Endothelial cell of umbilical vein (primary cell): Measurements from ENCODE around the gene PSTK. TPM values are rescaled to one million over a fixed set of nuclear protein-coding genes. Genes with fewer than 3 reads are reported as not detected.

Experiments used
- BruUV-seq: library from RNA; stranded (reverse); fragments of 400-500 nt; replicated peaks from 2 replicates; lab custom pipeline; 2021; lab: Mats Ljungman, UMichigan
- CTCF ChIA-PET: fragments of 300-600, 350-600 bp; sonication (Branson Sonifier 250); formaldehyde crosslinking; loops from one replicate; lab custom pipeline; 2021; ENCODE audit warnings: antibody characterized with exemption, inconsistent platforms; lab: Charles Lee
- POLR2A ChIA-PET: fragments of 300-600, 350-600 bp; sonication (Branson Sonifier 250); formaldehyde crosslinking; loops from one replicate; lab custom pipeline; 2021; ENCODE audit warnings: antibody characterized with exemption, inconsistent platforms; lab: Charles Lee
- DNase-seq: peaks from one replicate; pipeline ENCODE4 v3.0.0-alpha.2; 2011; ENCODE audit warnings: low read depth, low spot score
- FAIRE-seq: peaks from 2 replicates; lab custom pipeline; 2011; peaks lifted over from hg19 to GRCh38; lab: Jason Lieb, UNC
- H2AFZ ChIP-seq: 2 replicates; pipeline ENCODE4 v1.6.0; 2012; ENCODE audit warnings: low read depth, low read length, control low read depth, inconsistent platforms
- H3K27ac ChIP-seq: 2 replicates; pipeline ENCODE4 v1.5.1; 2011; ENCODE audit warnings: low read depth, mild to moderate bottlenecking, control low read depth, low read length, moderate library complexity; ENCODE audit not compliant: insufficient read depth
- H3K27me3 ChIP-seq, 2 experiments: 2 replicates each; pipeline versions ENCODE4 v1.6.0 to v1.6.1; 2011; ENCODE audit warnings: low read length in 2 of 2, mixed read lengths in 1 of 2; ENCODE audit not compliant: control insufficient read depth in 2 of 2, insufficient read depth in 2 of 2
- H3K36me3 ChIP-seq, 2 experiments: 2 replicates in 1 of 2; 3 replicates in 1 of 2; pipeline ENCODE4 v1.5.1; 2011; ENCODE audit warnings: low read length in 2 of 2, mild to moderate bottlenecking in 1 of 2, moderate library complexity in 1 of 2; ENCODE audit not compliant: control insufficient read depth in 2 of 2, insufficient read depth in 2 of 2; ENCODE audit errors: extremely low read depth in 1 of 2
- H3K4me1 ChIP-seq: 3 replicates; pipeline ENCODE4 v1.5.1; 2011; ENCODE audit warnings: mild to moderate bottlenecking, low read length; ENCODE audit not compliant: control insufficient read depth, insufficient read depth; ENCODE audit errors: extremely low read depth
- H3K4me2 ChIP-seq: 2 replicates; pipeline ENCODE4 v1.6.1; 2011; ENCODE audit warnings: low read length, control low read depth, mixed read lengths; ENCODE audit not compliant: insufficient read depth
- H3K4me3 ChIP-seq, 3 experiments: fragments of 200-600 bp in 1 of 3; sonication (generic), shearing (Covaris generic) in 1 of 3; replicated peaks in 1 of 3; 2 replicates each; pipeline ENCODE4 v1.5.1; 2011 to 2016; ENCODE audit warnings: control low read depth in 3 of 3, low read length in 3 of 3, mild to moderate bottlenecking in 2 of 3, inconsistent platforms in 1 of 3, low read depth in 1 of 3, moderate library complexity in 1 of 3; ENCODE audit not compliant: insufficient read depth in 1 of 3
- H3K79me2 ChIP-seq: 2 replicates; pipeline ENCODE4 v1.6.0; 2012; ENCODE audit warnings: low read length, inconsistent platforms; ENCODE audit not compliant: control insufficient read depth, insufficient read depth
- H3K9ac ChIP-seq: replicated peaks from 2 replicates; pipeline ENCODE3; 2011; ENCODE audit warnings: low read length, control low read depth; ENCODE audit not compliant: insufficient read depth; ENCODE audit errors: extremely low read depth
- H3K9me1 ChIP-seq: replicated peaks from 3 replicates; pipeline ENCODE4 v1.6.0; 2011; ENCODE audit warnings: mild to moderate bottlenecking, low read length; ENCODE audit not compliant: control insufficient read depth, insufficient read depth; ENCODE audit errors: extremely low read depth
- H3K9me3 ChIP-seq: replicated peaks from 2 replicates; pipeline ENCODE4 v1.5.1; 2012; ENCODE audit warnings: low read length, inconsistent platforms; ENCODE audit not compliant: control insufficient read depth, insufficient read depth
- H4K20me1 ChIP-seq: replicated peaks from 2 replicates; pipeline ENCODE3; 2011; ENCODE audit warnings: mild to moderate bottlenecking, low read length; ENCODE audit not compliant: control insufficient read depth, insufficient read depth; ENCODE audit errors: extremely low read depth
- EZH2 ChIP-seq: IDR thresholded peaks from 2 replicates; pipeline ENCODE4 v1.6.1; 2012; ENCODE audit warnings: borderline replicate concordance, low read depth, mild to moderate bottlenecking, moderate library complexity, low read length, inconsistent platforms; ENCODE audit not compliant: severe bottlenecking
- FOS ChIP-seq: IDR thresholded peaks from 2 replicates; pipeline ENCODE4 v1.6.1; 2011; ENCODE audit warnings: mild to moderate bottlenecking, low read length, moderate library complexity, borderline replicate concordance; ENCODE audit not compliant: insufficient read depth
- GATA2 ChIP-seq: IDR thresholded peaks from 2 replicates; pipeline ENCODE4 v1.7.0; 2011; ENCODE audit warnings: low read depth, mild to moderate bottlenecking, moderate library complexity, mixed read lengths, low read length; ENCODE audit not compliant: insufficient read length, insufficient read depth
- JUN ChIP-seq: IDR thresholded peaks from 2 replicates; pipeline ENCODE4 v1.6.1; 2011; ENCODE audit warnings: borderline replicate concordance, low read depth; ENCODE audit not compliant: insufficient read length, insufficient read depth
- MYC ChIP-seq: IDR thresholded peaks from one replicate; pipeline ENCODE4 v1.6.1; 2011; ENCODE audit warnings: mild to moderate bottlenecking, low read depth, low read length
- POLR2A ChIP-seq: IDR thresholded peaks from 2 replicates; pipeline ENCODE4 v1.6.1; 2012; ENCODE audit warnings: low read depth, mild to moderate bottlenecking, control low read depth, low read length
- POLR2AphosphoS5 ChIP-seq: IDR thresholded peaks from 2 replicates; pipeline ENCODE4 v1.6.1; 2012; ENCODE audit warnings: low read depth, mild to moderate bottlenecking, control low read depth, low read length, moderate library complexity; ENCODE audit not compliant: insufficient read depth
- dilution Hi-C: fragments of 300-500 bp; cut with MboI; formaldehyde crosslinking; loops from one replicate; pipeline ENCODE4 v1.15.0; 2019; ENCODE audit warnings: low sequenced_read_pairs; ENCODE audit not compliant: extremely low pct_ligation_motif_present
- intact Hi-C: fragments of 100-400 bp; cut with micrococcal nuclease; formaldehyde crosslinking; loops from one replicate; pipeline ENCODE4 v1.10.0; 2022
- polyA plus RNA-seq, 4 experiments: library from polyadenylated mRNA; depleted of rRNA in 3 of 4; stranded (reverse) in 3 of 4; unstranded in 1 of 4; fragments of >200 nt; gene quantifications; 2 replicates each; pipeline versions ENCODE4 v1.2.1 to v1.2.3, GENCODE V29; 2011 to 2012; ENCODE audit warnings: missing spikeins in 1 of 4
- total RNA-seq: library from RNA; stranded (reverse); gene quantifications from 2 replicates; pipeline ENCODE4 v1.2.3, GENCODE V29; 2021
- TF ChIP-seq, protein P1 (sequence below), 2 donors: IDR thresholded peaks; 1 replicate in 1 of 2; 2 replicates in 1 of 2; pipeline ENCODE4 v1.5.1; 2011; ENCODE audit warnings: low read length in 2 of 2, mild to moderate bottlenecking in 2 of 2, moderate library complexity in 2 of 2, control low read depth in 1 of 2, inconsistent platforms in 1 of 2, low read depth in 1 of 2; ENCODE audit not compliant: insufficient read depth in 1 of 2; ENCODE audit errors: extremely low read depth in 1 of 2
- TF ChIP-seq, protein P2 (sequence below): IDR thresholded peaks from 2 replicates; pipeline ENCODE4 v1.6.1; 2011; ENCODE audit not compliant: insufficient read depth, insufficient read length

The PSTK gene
- total and polyA plus RNA-seq, 2 donors (not counting 3 experiments of a cell fraction or from before 2014, with no cell fraction given) = 2.2 to 2.7 TPM

DNA sequence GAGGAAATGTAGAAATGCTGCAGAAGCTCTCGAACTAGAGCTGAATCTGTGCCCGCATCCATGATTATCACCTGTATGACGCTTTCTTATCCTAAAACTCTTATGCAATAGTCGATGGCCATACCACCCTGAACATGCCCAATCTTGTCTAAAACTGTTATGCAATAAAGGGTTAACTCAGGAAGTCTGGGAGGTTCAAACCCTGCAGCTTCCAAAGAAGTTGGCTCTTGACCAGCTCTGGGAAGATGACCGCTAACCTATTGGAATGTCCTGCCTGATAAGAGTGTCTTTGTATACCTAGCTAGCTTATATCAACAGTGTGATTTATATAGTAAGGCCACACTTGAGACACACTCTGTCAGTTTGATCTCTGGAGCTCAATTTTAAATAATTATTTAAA lies 22.7 kb upstream of the PSTK start:
- Histone ChIP-seq H3K9me3 (no peaks in the 10 kb centered on the region), H3K4me1 (peaks cover 10% of the 10 kb centered on the region), H2AFZ (no peak overlapping the region), H3K9me1 (no peaks in the 10 kb centered on the region), H3K79me2 (peaks cover 8% of the 10 kb centered on the region), H3K27ac (no peak overlapping the region), H3K4me2 (no peak overlapping the region), H3K36me3 (no peaks in the 10 kb centered on the region), H3K9ac (no peak overlapping the region), H3K4me3 (no peak overlapping the region), H3K27me3 (no peaks in the 10 kb centered on the region), H4K20me1 (no peaks in the 10 kb centered on the region)
- intact Hi-C loops (no loop called here), dilution Hi-C loops (no loop called here)
- TF ChIP-seq, protein P1, sequence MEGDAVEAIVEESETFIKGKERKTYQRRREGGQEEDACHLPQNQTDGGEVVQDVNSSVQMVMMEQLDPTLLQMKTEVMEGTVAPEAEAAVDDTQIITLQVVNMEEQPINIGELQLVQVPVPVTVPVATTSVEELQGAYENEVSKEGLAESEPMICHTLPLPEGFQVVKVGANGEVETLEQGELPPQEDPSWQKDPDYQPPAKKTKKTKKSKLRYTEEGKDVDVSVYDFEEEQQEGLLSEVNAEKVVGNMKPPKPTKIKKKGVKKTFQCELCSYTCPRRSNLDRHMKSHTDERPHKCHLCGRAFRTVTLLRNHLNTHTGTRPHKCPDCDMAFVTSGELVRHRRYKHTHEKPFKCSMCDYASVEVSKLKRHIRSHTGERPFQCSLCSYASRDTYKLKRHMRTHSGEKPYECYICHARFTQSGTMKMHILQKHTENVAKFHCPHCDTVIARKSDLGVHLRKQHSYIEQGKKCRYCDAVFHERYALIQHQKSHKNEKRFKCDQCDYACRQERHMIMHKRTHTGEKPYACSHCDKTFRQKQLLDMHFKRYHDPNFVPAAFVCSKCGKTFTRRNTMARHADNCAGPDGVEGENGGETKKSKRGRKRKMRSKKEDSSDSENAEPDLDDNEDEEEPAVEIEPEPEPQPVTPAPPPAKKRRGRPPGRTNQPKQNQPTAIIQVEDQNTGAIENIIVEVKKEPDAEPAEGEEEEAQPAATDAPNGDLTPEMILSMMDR (IDR thresholded peaks at IDR 0.05; ENCODE audit: extremely low read depth in 1 of 2, insufficient read depth in 1 of 2, low read depth in 1 of 2, low read length in 2 of 2) = no peak
- TF ChIP-seq JUN = no peak
- TF ChIP-seq GATA2 = no peak
- TF ChIP-seq, protein P2, sequence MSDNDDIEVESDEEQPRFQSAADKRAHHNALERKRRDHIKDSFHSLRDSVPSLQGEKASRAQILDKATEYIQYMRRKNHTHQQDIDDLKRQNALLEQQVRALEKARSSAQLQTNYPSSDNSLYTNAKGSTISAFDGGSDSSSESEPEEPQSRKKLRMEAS = no peak
- TF ChIP-seq POLR2A = no peak
- TF ChIP-seq EZH2 = no peak
- no peak for TF ChIP-seq FOS
- no peak for TF ChIP-seq POLR2AphosphoS5
- no peak for TF ChIP-seq MYC
- ChIA-PET CTCF (interaction anchor here (1.0 to 1.4 kb wide), 2 partner anchors 9 to 23 kb away, joined by 3 to 7 read pairs; partner anchors contain the start of gene PSTK), POLR2A (no interaction called here)
- FAIRE-seq (no peak), DNase-seq (no peak)
- BruUV-seq = no TSS peak
